Measurements from ENCODE around the gene CACNA1D.
A peak's percentile ranks its signal among the peaks of the same experiment; 100 is the strongest.
"Not testable (repeated sequence)": the region's sequence is repeated elsewhere in the genome, so short reads cannot be mapped to it uniquely, and the experiment has no call there.

The CACNA1D gene

GRCh38 chr3:53554559-53555067 lies 60.2 kb downstream of the CACNA1D start:
- FAIRE-seq, result no peak
- no peak for DNase-seq (ENCODE audit: insufficient read length, low spot score)
- TF ChIP-seq POLR2A (IDR thresholded peaks at IDR 0.05; ENCODE audit: low read depth, low read length), result no peak

DNA sequence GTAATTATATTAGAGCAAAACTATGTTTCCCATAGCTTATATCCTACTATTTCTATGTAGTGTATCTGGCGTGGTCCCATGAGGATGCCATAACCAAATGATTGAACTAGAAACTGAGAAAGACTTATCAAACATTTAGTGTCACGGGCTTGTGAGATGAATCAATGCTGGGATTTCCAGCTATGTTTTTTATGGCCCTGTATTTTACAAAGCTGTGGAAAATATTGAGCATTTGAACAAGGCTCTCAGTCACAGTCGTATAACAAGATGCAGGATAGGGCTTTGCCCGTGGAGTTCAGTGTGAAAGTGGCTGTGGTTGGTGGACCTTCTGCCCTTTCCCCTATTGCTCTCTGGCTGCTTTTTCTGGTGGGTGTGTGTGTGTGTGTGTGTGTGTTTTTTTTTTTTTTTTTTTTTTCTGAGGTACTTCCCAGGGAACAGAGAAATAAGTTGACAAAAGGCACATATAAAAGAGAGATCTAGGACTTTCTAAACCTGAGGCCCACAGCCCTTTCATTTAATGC lies 60.7 kb downstream of the CACNA1D start:
- no peak for DNase-seq (ENCODE audit: insufficient read length, low spot score)
- no peak for TF ChIP-seq POLR2A (IDR thresholded peaks at IDR 0.05; ENCODE audit: low read depth, low read length)
- no peak for FAIRE-seq

- FAIRE-seq (no peak), DNase-seq (ENCODE audit: insufficient read length, low spot score) (no peak)
- no peak for TF ChIP-seq POLR2A (IDR thresholded peaks at IDR 0.05; ENCODE audit: low read depth, low read length)
These were observed 72.2 kb downstream of the CACNA1D start for GRCh38 chr3:53566461-53567145.

- no peak for TF ChIP-seq POLR2A (IDR thresholded peaks at IDR 0.05; ENCODE audit: low read depth, low read length)
- FAIRE-seq, result no peak
- DNase-seq (ENCODE audit: insufficient read length, low spot score), result no peak
These were observed 75.7 kb downstream of the CACNA1D start for GRCh38 chr3:53570081-53570480.

DNA sequence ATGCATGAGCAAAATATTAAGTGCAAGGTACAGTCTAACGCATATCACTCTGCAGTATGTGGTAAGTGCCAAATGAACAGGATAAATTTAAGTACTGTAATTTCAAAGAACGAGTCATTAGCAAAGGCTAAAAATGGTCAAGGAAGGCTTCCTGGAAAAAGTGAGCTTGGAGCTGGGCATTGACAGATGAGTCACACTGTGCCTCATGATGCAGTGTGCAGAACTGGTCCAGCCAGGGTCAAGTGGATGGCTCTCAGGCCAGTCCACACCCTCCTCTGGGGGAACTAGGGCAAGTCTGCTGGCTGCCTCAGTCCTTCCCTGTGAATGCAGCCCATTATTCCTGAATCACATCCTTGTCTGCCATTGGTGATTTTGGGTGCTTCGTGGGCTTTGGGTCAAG lies 76.3 kb downstream of the CACNA1D start:
- no peak for FAIRE-seq
- TF ChIP-seq POLR2A (IDR thresholded peaks at IDR 0.05; ENCODE audit: low read depth, low read length), result no peak
- DNase-seq (ENCODE audit: insufficient read length, low spot score), result peak; percentile 35

DNA sequence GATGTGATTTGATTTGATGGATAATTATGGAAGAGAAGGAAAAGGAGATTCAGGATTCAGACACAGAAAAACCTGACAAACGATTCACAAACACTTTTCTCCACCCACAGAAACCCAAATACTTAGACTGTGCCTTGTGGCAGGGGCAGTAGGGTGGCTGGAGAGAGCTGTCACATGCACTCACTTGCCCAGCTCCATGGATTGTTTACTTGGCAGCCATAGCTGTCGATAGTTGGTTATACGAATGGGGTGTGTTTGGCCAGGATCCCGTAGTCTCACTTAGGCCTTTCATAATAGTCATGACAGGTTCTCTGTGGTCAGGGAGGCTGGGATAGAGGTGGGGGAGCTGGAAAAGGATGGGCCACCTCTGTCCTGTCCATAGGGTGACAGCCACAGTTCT lies 76.9 kb downstream of the CACNA1D start:
- DNase-seq (ENCODE audit: insufficient read length, low spot score) (no peak), FAIRE-seq (no peak)
- no peak for TF ChIP-seq POLR2A (IDR thresholded peaks at IDR 0.05; ENCODE audit: low read depth, low read length)

- FAIRE-seq; DNase-seq (ENCODE audit: insufficient read length, low spot score): not testable (repeated sequence)
These were observed 77.8 kb downstream of the CACNA1D start for GRCh38 chr3:53572184-53572583.

GRCh38 chr3:53577506-53577905 lies 83.1 kb downstream of the CACNA1D start:
- FAIRE-seq (no peak), DNase-seq (ENCODE audit: insufficient read length, low spot score) (no peak)
- TF ChIP-seq POLR2A (IDR thresholded peaks at IDR 0.05; ENCODE audit: low read depth, low read length), result no peak

DNA sequence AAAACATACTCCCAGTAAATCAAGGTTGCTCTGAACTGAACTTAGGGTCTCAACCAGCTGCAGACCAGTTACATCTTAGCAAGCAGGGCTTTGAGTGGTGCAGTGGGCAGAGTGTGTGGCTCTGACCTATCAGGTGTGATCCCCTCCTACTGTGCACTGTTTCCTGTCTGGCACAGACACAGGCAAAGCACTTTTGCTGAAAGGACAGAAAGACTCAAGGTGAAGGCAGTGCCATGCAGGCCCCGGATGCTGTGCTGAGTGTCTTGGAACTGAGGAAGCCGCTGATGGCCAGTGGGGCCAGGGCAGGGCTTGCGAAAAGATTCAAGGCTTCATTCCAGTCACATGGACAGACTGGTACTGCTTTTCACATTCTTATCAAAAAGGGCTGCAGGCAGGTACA lies 85.2 kb downstream of the CACNA1D start:
- TF ChIP-seq POLR2A (IDR thresholded peaks at IDR 0.05; ENCODE audit: low read depth, low read length), result no peak

DNA sequence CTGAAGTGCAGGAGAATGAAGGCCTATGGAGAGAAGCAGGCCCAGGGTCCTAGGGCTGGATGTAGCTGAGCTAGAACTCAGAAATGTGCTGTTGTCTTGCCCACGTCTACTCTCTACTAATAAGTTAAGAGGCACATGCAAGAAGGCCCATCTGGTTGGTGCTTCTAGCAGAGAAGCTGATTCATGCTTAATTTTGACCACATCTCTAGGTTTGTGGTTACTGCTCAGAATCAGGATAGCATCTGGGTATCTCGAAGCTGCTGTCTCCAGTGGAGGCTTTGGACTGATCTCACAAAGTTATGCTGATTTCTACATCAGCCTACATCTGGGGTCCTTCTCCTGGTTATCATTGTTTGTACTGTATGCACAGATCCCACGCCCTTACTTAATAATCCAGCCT lies 87.3 kb downstream of the CACNA1D start:
- no peak for FAIRE-seq
- no peak for DNase-seq (ENCODE audit: insufficient read length, low spot score)
- no peak for TF ChIP-seq POLR2A (IDR thresholded peaks at IDR 0.05; ENCODE audit: low read depth, low read length)

More for the DNA sequence above, 85.2 kb downstream of the CACNA1D start:
- no peak for FAIRE-seq
- no peak for DNase-seq (ENCODE audit: insufficient read length, low spot score)

GRCh38 chr3:53583161-53583690 lies 88.8 kb downstream of the CACNA1D start:
- no peak for DNase-seq (ENCODE audit: insufficient read length, low spot score)
- TF ChIP-seq POLR2A (IDR thresholded peaks at IDR 0.05; ENCODE audit: low read depth, low read length), result no peak
- FAIRE-seq, result no peak

GRCh38 chr3:53585049-53585448 lies 90.6 kb downstream of the CACNA1D start:
- TF ChIP-seq POLR2A (IDR thresholded peaks at IDR 0.05; ENCODE audit: low read depth, low read length), result no peak
- no peak for DNase-seq (ENCODE audit: insufficient read length, low spot score)
- no peak for FAIRE-seq

GRCh38 chr3:53585627-53586026 lies 91.2 kb downstream of the CACNA1D start:
- FAIRE-seq, result no peak
- DNase-seq (ENCODE audit: insufficient read length, low spot score), result no peak
- TF ChIP-seq POLR2A (IDR thresholded peaks at IDR 0.05; ENCODE audit: low read depth, low read length), result no peak

- no peak for TF ChIP-seq POLR2A (IDR thresholded peaks at IDR 0.05; ENCODE audit: low read depth, low read length)
- FAIRE-seq, result no peak
These were observed 93.7 kb downstream of the CACNA1D start for GRCh38 chr3:53588122-53588521.

GRCh38 chr3:53589201-53589600 lies 94.8 kb downstream of the CACNA1D start:
- TF ChIP-seq POLR2A (IDR thresholded peaks at IDR 0.05; ENCODE audit: low read depth, low read length), result no peak
- FAIRE-seq, result no peak

More at GRCh38 chr3:53588122-53588521, 93.7 kb downstream of the CACNA1D start:
- DNase-seq (ENCODE audit: insufficient read length, low spot score), result no peak

More at GRCh38 chr3:53589201-53589600, 94.8 kb downstream of the CACNA1D start:
- DNase-seq (ENCODE audit: insufficient read length, low spot score), result no peak
